Liver (tissue), 3 donors: ENCODE measurements around the gene ALDH1A1.

Experiments
- RAD21 ChIP-seq, 2 donors: IDR thresholded peaks; 2 replicates each; pipeline ENCODE4 v1.6.1; 2016; ENCODE audit warnings: antibody characterized with exemption in 2 of 2, mild to moderate bottlenecking in 2 of 2
- SP1 ChIP-seq: IDR thresholded peaks from 2 replicates; pipeline ENCODE4 v1.6.1; 2018; ENCODE audit warnings: antibody characterized with exemption, mild to moderate bottlenecking
- TAF1 ChIP-seq: conservative IDR thresholded peaks from 2 replicates; pipeline ENCODE4 v1.6.1; 2016; ENCODE audit warnings: antibody characterized with exemption, mild to moderate bottlenecking
- TF ChIP-seq, protein P1 (sequence below): fragments of 150-350 bp; IDR thresholded peaks from 2 replicates; pipeline ENCODE4 v1.5.1; 2017; ENCODE audit warnings: improper control_type of control experiment, low read depth, low read length; ENCODE audit not compliant: missing input control
- TF ChIP-seq, protein P2 (sequence below): IDR thresholded peaks from 2 replicates; pipeline ENCODE4 v1.6.1; 2016; ENCODE audit warnings: antibody characterized with exemption, mild to moderate bottlenecking
- TF ChIP-seq, protein P3 (sequence below): IDR thresholded peaks from 2 replicates; pipeline ENCODE4 v1.6.1; 2016; ENCODE audit warnings: antibody characterized with exemption
- donor health status: healthy.
- donor health status: healthy.

DNA sequence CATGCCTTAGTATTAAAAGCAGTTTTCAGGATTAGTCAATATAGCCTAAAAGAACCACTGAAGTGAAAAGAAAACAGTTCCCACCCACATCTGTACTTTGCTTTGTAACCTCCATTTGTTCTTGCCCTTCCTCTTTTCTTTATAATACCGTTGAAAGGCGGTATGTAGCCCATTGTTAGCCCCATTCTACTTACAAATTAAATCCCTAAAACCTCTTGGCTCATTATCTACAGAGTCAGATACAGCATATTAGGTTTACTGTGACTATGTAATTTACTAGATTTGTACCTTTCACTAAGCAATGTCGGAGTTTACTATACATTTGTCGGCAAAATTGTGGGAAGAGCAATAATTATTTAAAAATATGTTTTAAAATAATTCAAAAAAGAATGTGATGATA lies 17.3 kb downstream of the ALDH1A1 start:
- TF ChIP-seq, protein P1, sequence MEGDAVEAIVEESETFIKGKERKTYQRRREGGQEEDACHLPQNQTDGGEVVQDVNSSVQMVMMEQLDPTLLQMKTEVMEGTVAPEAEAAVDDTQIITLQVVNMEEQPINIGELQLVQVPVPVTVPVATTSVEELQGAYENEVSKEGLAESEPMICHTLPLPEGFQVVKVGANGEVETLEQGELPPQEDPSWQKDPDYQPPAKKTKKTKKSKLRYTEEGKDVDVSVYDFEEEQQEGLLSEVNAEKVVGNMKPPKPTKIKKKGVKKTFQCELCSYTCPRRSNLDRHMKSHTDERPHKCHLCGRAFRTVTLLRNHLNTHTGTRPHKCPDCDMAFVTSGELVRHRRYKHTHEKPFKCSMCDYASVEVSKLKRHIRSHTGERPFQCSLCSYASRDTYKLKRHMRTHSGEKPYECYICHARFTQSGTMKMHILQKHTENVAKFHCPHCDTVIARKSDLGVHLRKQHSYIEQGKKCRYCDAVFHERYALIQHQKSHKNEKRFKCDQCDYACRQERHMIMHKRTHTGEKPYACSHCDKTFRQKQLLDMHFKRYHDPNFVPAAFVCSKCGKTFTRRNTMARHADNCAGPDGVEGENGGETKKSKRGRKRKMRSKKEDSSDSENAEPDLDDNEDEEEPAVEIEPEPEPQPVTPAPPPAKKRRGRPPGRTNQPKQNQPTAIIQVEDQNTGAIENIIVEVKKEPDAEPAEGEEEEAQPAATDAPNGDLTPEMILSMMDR = no peak
- TF ChIP-seq, protein P2, sequence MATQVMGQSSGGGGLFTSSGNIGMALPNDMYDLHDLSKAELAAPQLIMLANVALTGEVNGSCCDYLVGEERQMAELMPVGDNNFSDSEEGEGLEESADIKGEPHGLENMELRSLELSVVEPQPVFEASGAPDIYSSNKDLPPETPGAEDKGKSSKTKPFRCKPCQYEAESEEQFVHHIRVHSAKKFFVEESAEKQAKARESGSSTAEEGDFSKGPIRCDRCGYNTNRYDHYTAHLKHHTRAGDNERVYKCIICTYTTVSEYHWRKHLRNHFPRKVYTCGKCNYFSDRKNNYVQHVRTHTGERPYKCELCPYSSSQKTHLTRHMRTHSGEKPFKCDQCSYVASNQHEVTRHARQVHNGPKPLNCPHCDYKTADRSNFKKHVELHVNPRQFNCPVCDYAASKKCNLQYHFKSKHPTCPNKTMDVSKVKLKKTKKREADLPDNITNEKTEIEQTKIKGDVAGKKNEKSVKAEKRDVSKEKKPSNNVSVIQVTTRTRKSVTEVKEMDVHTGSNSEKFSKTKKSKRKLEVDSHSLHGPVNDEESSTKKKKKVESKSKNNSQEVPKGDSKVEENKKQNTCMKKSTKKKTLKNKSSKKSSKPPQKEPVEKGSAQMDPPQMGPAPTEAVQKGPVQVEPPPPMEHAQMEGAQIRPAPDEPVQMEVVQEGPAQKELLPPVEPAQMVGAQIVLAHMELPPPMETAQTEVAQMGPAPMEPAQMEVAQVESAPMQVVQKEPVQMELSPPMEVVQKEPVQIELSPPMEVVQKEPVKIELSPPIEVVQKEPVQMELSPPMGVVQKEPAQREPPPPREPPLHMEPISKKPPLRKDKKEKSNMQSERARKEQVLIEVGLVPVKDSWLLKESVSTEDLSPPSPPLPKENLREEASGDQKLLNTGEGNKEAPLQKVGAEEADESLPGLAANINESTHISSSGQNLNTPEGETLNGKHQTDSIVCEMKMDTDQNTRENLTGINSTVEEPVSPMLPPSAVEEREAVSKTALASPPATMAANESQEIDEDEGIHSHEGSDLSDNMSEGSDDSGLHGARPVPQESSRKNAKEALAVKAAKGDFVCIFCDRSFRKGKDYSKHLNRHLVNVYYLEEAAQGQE = no peak
- no peak for TF ChIP-seq SP1
- no peak for TF ChIP-seq RAD21 (IDR thresholded peaks at IDR 0.05)
- TF ChIP-seq, protein P3, sequence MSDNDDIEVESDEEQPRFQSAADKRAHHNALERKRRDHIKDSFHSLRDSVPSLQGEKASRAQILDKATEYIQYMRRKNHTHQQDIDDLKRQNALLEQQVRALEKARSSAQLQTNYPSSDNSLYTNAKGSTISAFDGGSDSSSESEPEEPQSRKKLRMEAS = no peak
- no peak for TF ChIP-seq TAF1
